Activated B cell treated with CpG ODN at 0.5 μM for 24 hours (primary cell): ENCODE data around the gene WWP2. TPM values are rescaled to one million over a fixed set of nuclear protein-coding genes. Genes with fewer than 3 reads are reported as not detected.
"Not testable (repeated sequence)": the region's sequence is repeated elsewhere in the genome, so short reads cannot be mapped to it uniquely, and the experiment has no call there.

ENCODE experiments used
- ATAC-seq: fragments of 200-7000 bp; cut with Tn5 transposase; one replicate; pipeline ENCODE4 v1.10.0; 2021; ENCODE audit warnings: low read depth, mild to moderate bottlenecking, moderate library complexity
- CTCF ChIA-PET: fragments of 350-600 bp; sonication (Branson Sonifier 250); formaldehyde crosslinking; loops from one replicate; lab custom pipeline; 2021; ENCODE audit warnings: antibody characterized with exemption; lab: Charles Lee
- POLR2A ChIA-PET: fragments of 350-600 bp; sonication (Branson Sonifier 250); formaldehyde crosslinking; loops from one replicate; lab custom pipeline; 2021; ENCODE audit warnings: antibody characterized with exemption; lab: Charles Lee
- DNase-seq: peaks from one replicate; pipeline ENCODE4 v3.0.0; 2022
- H3K27ac Mint-ChIP-seq: one replicate; pipeline ENCODE4 v1.8.0; 2020; ENCODE audit warnings: mixed read lengths
- H3K27me3 Mint-ChIP-seq: one replicate; pipeline ENCODE4 v1.8.0; 2021; ENCODE audit warnings: mixed read lengths
- H3K36me3 Mint-ChIP-seq: one replicate; pipeline ENCODE4 v1.8.0; 2021; ENCODE audit warnings: low read depth, mixed read lengths
- H3K4me1 Mint-ChIP-seq: one replicate; pipeline ENCODE4 v1.8.0; 2021; ENCODE audit warnings: mixed read lengths
- H3K4me3 Mint-ChIP-seq: one replicate; pipeline ENCODE4 v1.8.0; 2020; ENCODE audit warnings: mild to moderate bottlenecking, mixed read lengths
- H3K9me3 Mint-ChIP-seq: one replicate; pipeline ENCODE4 v1.8.0; 2020; ENCODE audit warnings: mixed read lengths
- intact Hi-C: fragments of 100-400 bp; cut with micrococcal nuclease; formaldehyde crosslinking; loops from one replicate; pipeline ENCODE4 v1.15.1; 2024
- total RNA-seq: library from RNA; stranded (reverse); gene quantifications from 2 replicates; pipeline ENCODE4 v1.2.3, GENCODE V29; 2022
- TF ChIP-seq, protein P1 (sequence below): fragments of 200-600 bp; IDR thresholded peaks from one replicate; pipeline ENCODE4 v1.8.0; 2022; ENCODE audit warnings: antibody characterized with exemption, mild to moderate bottlenecking

WWP2 gene
- total RNA-seq, 1 donor from 2014 or later = 80.8 TPM

DNA sequence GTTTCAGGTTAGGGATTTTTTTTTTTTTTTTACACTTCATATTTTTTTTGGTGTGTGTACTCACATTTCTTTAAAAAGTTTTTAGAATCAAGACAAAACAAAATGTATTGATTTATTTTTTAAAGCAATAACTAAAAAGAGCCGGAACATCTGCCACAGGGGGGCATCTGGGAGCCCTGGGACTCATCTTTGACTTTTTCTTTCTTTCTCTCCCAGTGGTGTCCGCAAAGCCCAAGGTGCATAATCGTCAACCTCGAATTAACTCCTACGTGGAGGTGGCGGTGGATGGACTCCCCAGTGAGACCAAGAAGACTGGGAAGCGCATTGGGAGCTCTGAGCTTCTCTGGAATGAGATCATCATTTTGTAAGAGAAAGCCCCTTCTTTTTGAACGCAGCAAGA is 36.3 kb downstream of the WWP2 start:
- CTCF ChIA-PET = no interaction called here

DNA sequence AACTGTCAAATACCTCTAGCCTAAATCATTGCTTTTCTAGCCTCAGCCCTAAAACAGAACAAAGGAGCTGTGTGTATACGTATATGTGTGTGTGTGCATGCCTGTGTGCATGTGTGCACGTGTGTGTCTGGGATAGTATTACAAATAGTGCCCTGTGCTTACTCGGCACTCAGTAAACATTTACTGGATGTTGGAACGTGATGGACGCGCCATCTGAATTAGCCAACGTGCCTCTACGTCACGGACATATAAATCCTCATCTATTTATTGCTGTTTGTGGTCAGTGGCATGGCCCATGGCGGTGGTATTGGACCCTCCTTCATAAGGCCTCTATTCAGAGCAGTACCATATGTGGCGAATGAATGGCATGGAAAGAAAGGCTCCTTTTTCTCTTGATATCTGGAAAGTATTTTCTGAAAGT is 37.5 kb downstream of the WWP2 start:
- Mint-ChIP-seq H3K9me3 (no peaks in the 10 kb centered on the region), H3K27me3 (no peaks in the 10 kb centered on the region), H3K4me3 (no peak overlapping the region), H3K36me3 (peaks cover 58% of the 10 kb centered on the region), H3K27ac (no peak overlapping the region), H3K4me1 (peaks cover 8% of the 10 kb centered on the region)
- ATAC-seq (no peak), DNase-seq (no peak)
- intact Hi-C loops = no loop called here
- POLR2A ChIA-PET = interaction anchor here (0.6 kb wide), 1 partner anchor 43 kb away, joined by 3 read pairs; no protein-coding TSS in a partner anchor
- CTCF ChIA-PET = no interaction called here
- TF ChIP-seq, protein P1, sequence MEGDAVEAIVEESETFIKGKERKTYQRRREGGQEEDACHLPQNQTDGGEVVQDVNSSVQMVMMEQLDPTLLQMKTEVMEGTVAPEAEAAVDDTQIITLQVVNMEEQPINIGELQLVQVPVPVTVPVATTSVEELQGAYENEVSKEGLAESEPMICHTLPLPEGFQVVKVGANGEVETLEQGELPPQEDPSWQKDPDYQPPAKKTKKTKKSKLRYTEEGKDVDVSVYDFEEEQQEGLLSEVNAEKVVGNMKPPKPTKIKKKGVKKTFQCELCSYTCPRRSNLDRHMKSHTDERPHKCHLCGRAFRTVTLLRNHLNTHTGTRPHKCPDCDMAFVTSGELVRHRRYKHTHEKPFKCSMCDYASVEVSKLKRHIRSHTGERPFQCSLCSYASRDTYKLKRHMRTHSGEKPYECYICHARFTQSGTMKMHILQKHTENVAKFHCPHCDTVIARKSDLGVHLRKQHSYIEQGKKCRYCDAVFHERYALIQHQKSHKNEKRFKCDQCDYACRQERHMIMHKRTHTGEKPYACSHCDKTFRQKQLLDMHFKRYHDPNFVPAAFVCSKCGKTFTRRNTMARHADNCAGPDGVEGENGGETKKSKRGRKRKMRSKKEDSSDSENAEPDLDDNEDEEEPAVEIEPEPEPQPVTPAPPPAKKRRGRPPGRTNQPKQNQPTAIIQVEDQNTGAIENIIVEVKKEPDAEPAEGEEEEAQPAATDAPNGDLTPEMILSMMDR = no peak

More for the DNA sequence above, 36.3 kb downstream of the WWP2 start:
- TF ChIP-seq, protein P1 = no peak
- POLR2A ChIA-PET = no interaction called here
- intact Hi-C loops = no loop called here
- no peak overlapping the region for H3K4me3 Mint-ChIP-seq
- no peak overlapping the region for H3K27ac Mint-ChIP-seq
- H3K4me1 Mint-ChIP-seq = peaks cover 10% of the 10 kb centered on the region
- DNase-seq = no peak
- no peak for ATAC-seq
- no peaks in the 10 kb centered on the region for H3K27me3 Mint-ChIP-seq
- H3K36me3 Mint-ChIP-seq = peaks cover 51% of the 10 kb centered on the region
- no peaks in the 10 kb centered on the region for H3K9me3 Mint-ChIP-seq

DNA sequence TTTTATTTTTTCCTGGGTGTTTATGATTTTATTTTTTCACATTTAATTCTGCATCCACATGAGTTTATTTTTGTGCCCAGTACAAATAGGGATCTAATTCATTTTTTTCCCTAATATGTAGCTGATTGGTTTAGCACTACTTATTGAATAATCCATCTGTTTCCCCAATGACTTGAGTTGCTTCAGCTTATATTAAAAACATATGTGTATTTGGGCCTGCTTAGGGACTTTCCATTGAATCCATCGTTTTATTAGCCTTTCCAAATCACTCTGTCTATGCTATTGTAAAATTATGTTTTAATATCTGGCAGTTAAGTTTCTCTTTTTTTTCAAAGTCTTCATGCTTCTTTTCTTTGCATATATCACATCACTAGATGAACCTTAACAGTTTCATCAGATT is 42.2 kb downstream of the WWP2 start:
- no peaks in the 10 kb centered on the region for H3K27me3 Mint-ChIP-seq

DNA sequence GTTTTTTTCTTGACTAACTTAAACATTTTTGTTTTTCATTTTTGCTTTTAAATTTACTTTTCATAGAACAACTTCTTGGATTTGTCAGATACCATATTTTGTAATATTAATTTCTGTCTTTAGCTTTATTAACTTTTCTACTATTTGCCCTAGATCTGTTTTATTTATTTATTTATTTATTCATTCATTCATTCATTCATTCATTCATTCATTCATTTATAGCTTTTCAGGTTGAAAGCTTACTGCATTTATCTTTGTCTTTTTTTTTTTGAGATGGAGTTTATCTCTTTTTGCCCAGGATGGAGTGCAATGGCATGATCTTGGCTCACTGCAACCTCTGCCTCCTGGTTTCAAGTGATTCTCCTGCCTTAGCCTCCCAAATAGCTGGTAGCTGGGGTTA is 44.6 kb downstream of the WWP2 start:
- H3K4me3 Mint-ChIP-seq, POLR2A ChIA-PET, ATAC-seq, intact Hi-C loops, H3K9me3 Mint-ChIP-seq, H3K27ac Mint-ChIP-seq, H3K4me1 Mint-ChIP-seq, DNase-seq, H3K27me3 Mint-ChIP-seq: not testable (repeated sequence)
- CTCF ChIA-PET = interaction anchor here (1.1 to 1.3 kb wide), 2 partner anchors 10 to 123 kb away, joined by 3 read pairs; no protein-coding TSS in a partner anchor
- peaks cover 50% of the 10 kb centered on the region for H3K36me3 Mint-ChIP-seq

More for the DNA sequence above, 42.2 kb downstream of the WWP2 start:
- Mint-ChIP-seq H3K9me3 (no peaks in the 10 kb centered on the region), H3K36me3 (peaks cover 50% of the 10 kb centered on the region), H3K4me3 (no peak overlapping the region), H3K27ac (no peak overlapping the region), H3K4me1 (no peaks in the 10 kb centered on the region)
- ATAC-seq = no peak
- ChIA-PET CTCF (no interaction called here), POLR2A (interaction anchor here (1.1 kb wide), 1 partner anchor 43 kb away, joined by 3 read pairs; no protein-coding TSS in a partner anchor)
- TF ChIP-seq, protein P1 = no peak
- no peak for DNase-seq
- intact Hi-C loops = no loop called here

DNA sequence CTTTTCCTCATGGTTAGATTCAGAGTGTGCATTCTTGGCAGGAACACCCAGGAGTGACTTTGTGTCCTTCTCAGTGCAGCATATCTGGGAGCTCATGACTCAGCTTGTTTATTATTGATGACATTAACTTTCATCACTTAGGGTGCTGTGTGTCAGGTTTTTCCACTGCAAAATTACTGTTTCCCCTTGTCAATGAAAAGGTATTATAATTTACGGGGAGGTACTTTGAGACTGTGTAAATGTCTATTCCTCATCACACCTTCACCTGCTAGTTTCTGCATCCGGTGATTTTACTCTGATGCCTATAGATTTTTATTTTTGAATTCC is 50.5 kb downstream of the WWP2 start:
- H3K4me1 Mint-ChIP-seq = peaks cover 6% of the 10 kb centered on the region
- peaks cover 54% of the 10 kb centered on the region for H3K36me3 Mint-ChIP-seq
- no peak overlapping the region for H3K4me3 Mint-ChIP-seq
- intact Hi-C loops = no loop called here
- no peaks in the 10 kb centered on the region for H3K9me3 Mint-ChIP-seq
- CTCF ChIA-PET = no interaction called here
- POLR2A ChIA-PET = interaction anchor here (0.7 kb wide), 2 partner anchors 710 to 916 kb away, joined by 7 read pairs; no protein-coding TSS in a partner anchor
- H3K27me3 Mint-ChIP-seq = no peaks in the 10 kb centered on the region
- ATAC-seq (no peak), DNase-seq (no peak)
- TF ChIP-seq, protein P1 = no peak
- H3K27ac Mint-ChIP-seq = no peak overlapping the region

DNA sequence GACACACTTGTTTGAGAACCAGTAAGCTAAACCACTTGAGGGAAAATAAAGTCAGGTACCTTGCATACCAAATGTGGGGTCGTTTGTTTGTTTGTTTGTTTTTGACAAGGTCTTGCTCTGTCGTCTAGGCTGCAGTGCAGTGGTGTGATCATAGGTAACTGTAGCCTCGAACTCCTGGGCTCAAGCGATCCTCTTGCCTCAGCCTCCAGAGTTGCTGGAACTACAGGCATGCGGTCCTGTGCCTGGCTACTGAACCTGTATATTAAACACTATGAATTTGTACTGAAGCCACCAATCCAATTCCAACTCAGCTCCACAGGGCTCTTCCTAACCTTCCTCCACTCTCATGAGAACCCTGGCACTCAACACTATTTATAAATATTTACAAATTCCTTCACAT is 51.9 kb downstream of the WWP2 start:
- Mint-ChIP-seq H3K4me1 (peaks cover 6% of the 10 kb centered on the region), H3K27ac (no peak overlapping the region), H3K36me3 (peaks cover 59% of the 10 kb centered on the region), H3K9me3 (no peaks in the 10 kb centered on the region), H3K4me3 (no peak overlapping the region), H3K27me3 (no peaks in the 10 kb centered on the region)
- intact Hi-C loops = no loop called here
- ChIA-PET CTCF (no interaction called here), POLR2A (no interaction called here)
- TF ChIP-seq, protein P1 = no peak
- ATAC-seq (no peak), DNase-seq (no peak)
